ENCODE measurements around the gene ARHGAP26.

- no peak for TF ChIP-seq CTCF (conservative IDR thresholded peaks at IDR 0.05 in 1 of 2, IDR thresholded peaks at IDR 0.05 in 1 of 2; ENCODE audit: low read depth in 1 of 2, low read length in 2 of 2)
- no peak for TF ChIP-seq EZH2 (IDR thresholded peaks at IDR 0.05; ENCODE audit: low read length, missing control alignments)
Observed at GRCh38 chr5:143156086-143156485, 385.9 kb downstream of the ARHGAP26 start.
